Endothelial cell of umbilical vein (primary cell): Measurements from ENCODE around the gene ANXA4.

Experiments used
- CTCF ChIP-seq, 2 donors: IDR thresholded peaks; 1 replicate in 1 of 2; 2 replicates in 1 of 2; pipeline ENCODE4 v1.5.1; 2011; ENCODE audit warnings: low read length in 2 of 2, mild to moderate bottlenecking in 2 of 2, moderate library complexity in 2 of 2, control low read depth in 1 of 2, inconsistent platforms in 1 of 2, low read depth in 1 of 2; ENCODE audit not compliant: insufficient read depth in 1 of 2; ENCODE audit errors: extremely low read depth in 1 of 2
- JUN ChIP-seq: IDR thresholded peaks from 2 replicates; pipeline ENCODE4 v1.6.1; 2011; ENCODE audit warnings: borderline replicate concordance, low read depth; ENCODE audit not compliant: insufficient read length, insufficient read depth
- POLR2A ChIP-seq: IDR thresholded peaks from 2 replicates; pipeline ENCODE4 v1.6.1; 2012; ENCODE audit warnings: low read depth, mild to moderate bottlenecking, control low read depth, low read length
- POLR2AphosphoS5 ChIP-seq: IDR thresholded peaks from 2 replicates; pipeline ENCODE4 v1.6.1; 2012; ENCODE audit warnings: low read depth, mild to moderate bottlenecking, control low read depth, low read length, moderate library complexity; ENCODE audit not compliant: insufficient read depth

GRCh38 chr2:69847068-69847828, 105.3 kb downstream of the ANXA4 start:
- TF ChIP-seq CTCF (IDR thresholded peaks at IDR 0.05; ENCODE audit: extremely low read depth in 1 of 2, insufficient read depth in 1 of 2, low read depth in 1 of 2, low read length in 2 of 2) (no peak), POLR2A (no peak), JUN (no peak), POLR2AphosphoS5 (no peak)
